ENCODE measurements around the gene FREM3. TPM values are rescaled to one million over a fixed set of nuclear protein-coding genes. Genes with fewer than 3 reads are reported as not detected.

Gene FREM3
- total RNA-seq, 1 donor from 2014 or later = 0.38 TPM

GRCh38 chr4:143658336-143658735 lies 42.1 kb downstream of the FREM3 start:
- Histone ChIP-seq H3K9me3 (no peaks in the 10 kb centered on the region), H3K27ac (no peak overlapping the region), H3K27me3 (ENCODE audit: low read depth) (no peaks in the 10 kb centered on the region), H3K4me3 (no peak overlapping the region), H3K4me1 (no peaks in the 10 kb centered on the region), H3K36me3 (no peaks in the 10 kb centered on the region)
- DNase-seq (no peak), ATAC-seq (no peak)
- no peak for TF ChIP-seq CTCF (IDR thresholded peaks at IDR 0.05)
- intact Hi-C loops (cut with DNase I) = no loop called here

DNA sequence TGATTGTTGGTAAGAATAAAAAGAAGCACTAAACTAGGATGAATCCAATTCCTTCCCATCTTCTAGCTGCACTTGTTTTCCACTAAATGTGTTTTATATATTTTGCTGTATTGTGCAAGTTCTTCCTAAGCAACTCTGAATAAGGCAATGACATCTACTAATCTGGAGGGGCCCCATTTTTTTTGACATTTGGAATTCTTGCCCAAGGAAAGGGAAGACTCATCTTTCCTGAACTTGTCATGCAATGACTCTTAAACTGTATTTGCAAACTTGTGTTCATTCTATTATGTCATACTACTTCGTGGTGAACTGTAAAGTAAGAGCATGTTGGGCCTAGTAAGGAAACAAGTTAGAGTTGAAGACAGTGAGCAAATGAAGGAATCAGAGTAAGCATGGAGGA lies 45.9 kb downstream of the FREM3 start:
- intact Hi-C loops (cut with DNase I) = no loop called here
- TF ChIP-seq CTCF (IDR thresholded peaks at IDR 0.05) = no peak
- ATAC-seq = no peak
- Histone ChIP-seq H3K36me3 (no peaks in the 10 kb centered on the region), H3K4me3 (no peak overlapping the region), H3K27ac (no peak overlapping the region), H3K9me3 (no peaks in the 10 kb centered on the region), H3K27me3 (ENCODE audit: low read depth) (no peaks in the 10 kb centered on the region), H3K4me1 (no peaks in the 10 kb centered on the region)
- no peak for DNase-seq

GRCh38 chr4:143653031-143653430 lies 47.4 kb downstream of the FREM3 start:
- intact Hi-C loops (cut with DNase I) = no loop called here
- DNase-seq (no peak), ATAC-seq (no peak)

DNA sequence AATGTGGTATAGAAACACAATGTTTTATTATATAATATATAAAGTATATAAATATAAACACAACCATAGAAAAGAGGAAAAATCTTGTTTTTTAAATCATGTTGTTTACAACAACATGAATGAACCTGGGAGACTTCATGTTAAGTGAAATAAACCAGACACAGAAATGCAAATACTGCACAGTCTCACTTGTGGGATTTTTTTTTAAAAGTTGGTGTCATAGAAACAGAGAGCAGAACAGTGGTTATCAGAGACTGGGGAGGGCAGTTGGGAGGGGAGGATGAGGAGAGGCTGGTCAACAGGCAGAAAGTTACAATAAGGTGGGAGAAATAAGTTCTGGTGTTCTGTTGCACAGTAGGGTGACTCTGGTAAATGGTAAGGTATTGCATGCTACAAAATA lies 57.1 kb downstream of the FREM3 start:
- H3K27me3 ChIP-seq (ENCODE audit: low read depth) = no peaks in the 10 kb centered on the region
- TF ChIP-seq CTCF (IDR thresholded peaks at IDR 0.05) = no peak
- no peaks in the 10 kb centered on the region for H3K4me1 ChIP-seq

More at GRCh38 chr4:143653031-143653430, 47.4 kb downstream of the FREM3 start:
- Histone ChIP-seq H3K9me3 (no peaks in the 10 kb centered on the region), H3K27ac (no peak overlapping the region), H3K36me3 (no peaks in the 10 kb centered on the region), H3K4me1 (no peaks in the 10 kb centered on the region), H3K27me3 (ENCODE audit: low read depth) (no peaks in the 10 kb centered on the region), H3K4me3 (no peak overlapping the region)
- no peak for TF ChIP-seq CTCF (IDR thresholded peaks at IDR 0.05)

GRCh38 chr4:143642611-143643010 lies 57.9 kb downstream of the FREM3 start:
- intact Hi-C loops (cut with DNase I) = no loop called here
- H3K36me3 ChIP-seq = no peaks in the 10 kb centered on the region
- ATAC-seq (no peak), DNase-seq (no peak)
- H3K4me3 ChIP-seq = no peak overlapping the region
- H3K27me3 ChIP-seq (ENCODE audit: low read depth) = no peaks in the 10 kb centered on the region
- H3K9me3 ChIP-seq = no peaks in the 10 kb centered on the region
- H3K27ac ChIP-seq = no peak overlapping the region
- TF ChIP-seq CTCF (IDR thresholded peaks at IDR 0.05) = no peak
- H3K4me1 ChIP-seq = no peaks in the 10 kb centered on the region

More for the DNA sequence above, 57.1 kb downstream of the FREM3 start:
- H3K9me3 ChIP-seq = no peaks in the 10 kb centered on the region
- H3K27ac ChIP-seq = no peak overlapping the region
- no peaks in the 10 kb centered on the region for H3K36me3 ChIP-seq
- H3K4me3 ChIP-seq = no peak overlapping the region
- ATAC-seq = no peak
- intact Hi-C loops (cut with DNase I) = no loop called here
- DNase-seq = no peak

- no peaks in the 10 kb centered on the region for H3K4me1 ChIP-seq
- no peak overlapping the region for H3K4me3 ChIP-seq
- H3K36me3 ChIP-seq = no peaks in the 10 kb centered on the region
- no peaks in the 10 kb centered on the region for H3K9me3 ChIP-seq
- no peak for ATAC-seq
- TF ChIP-seq CTCF (IDR thresholded peaks at IDR 0.05) = no peak
- no peak for DNase-seq
- H3K27ac ChIP-seq = no peak overlapping the region
- no peaks in the 10 kb centered on the region for H3K27me3 ChIP-seq (ENCODE audit: low read depth)
- intact Hi-C loops (cut with DNase I) = no loop called here
Observed at GRCh38 chr4:143641361-143641760, 59.1 kb downstream of the FREM3 start.
